Right ventricle myocardium inferior (tissue), 1 donor: ENCODE data around the gene CHCHD3. TPM values are rescaled to one million over a fixed set of nuclear protein-coding genes. Genes with fewer than 3 reads are reported as not detected.
"Not testable (repeated sequence)": the region's sequence is repeated elsewhere in the genome, so short reads cannot be mapped to it uniquely, and the experiment has no call there.

Experiments used
- ATAC-seq: fragments of 200-7000 bp; cut with Tn5 transposase; one replicate; pipeline ENCODE4 v1.9.1; 2020; ENCODE audit warnings: mild to moderate bottlenecking, moderate library complexity
- DNase-seq: peaks from one replicate; pipeline ENCODE4 v3.0.0; 2021; ENCODE audit errors: missing footprints
- intact Hi-C: fragments of 100-400 bp; cut with DNase I; formaldehyde crosslinking; loops from one replicate; pipeline ENCODE4 v1.11.0; 2022
- total RNA-seq: library from RNA; stranded (reverse); fragmentation: NEBNext Ultra II Directional; extraction: Animal tissue kit (Norgen Biotek cat#: 25700); gene quantifications from one replicate; pipeline ENCODE4 v1.2.1, GENCODE V29; 2021
- donor health status: DM: no; HTN: yes; CAD: no; lungs with severe emphysema.

Gene CHCHD3
- total RNA-seq, 1 donor from 2014 or later: 169 TPM

DNA sequence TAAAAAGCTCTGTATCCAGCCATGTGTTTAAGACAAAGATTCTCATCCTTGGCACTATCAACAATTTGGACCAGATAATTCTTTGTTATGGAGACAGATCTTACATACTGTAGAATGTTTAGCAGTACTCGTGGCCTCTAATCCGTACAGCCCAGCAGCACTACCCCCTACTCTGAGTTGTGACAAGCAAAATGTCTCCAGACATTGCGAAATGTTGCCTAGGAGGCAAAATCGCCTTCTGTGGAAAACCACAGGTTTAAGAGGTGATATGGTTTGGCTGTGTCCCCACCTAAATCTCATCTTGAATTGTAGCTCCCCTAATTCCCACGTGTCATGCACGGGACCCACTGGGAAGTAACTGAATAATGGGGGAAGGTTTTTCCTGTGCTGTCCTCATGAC is 186.7 kb downstream of the CHCHD3 start:
- intact Hi-C loops: no loop called here
- ATAC-seq (no peak), DNase-seq (no peak)

DNA sequence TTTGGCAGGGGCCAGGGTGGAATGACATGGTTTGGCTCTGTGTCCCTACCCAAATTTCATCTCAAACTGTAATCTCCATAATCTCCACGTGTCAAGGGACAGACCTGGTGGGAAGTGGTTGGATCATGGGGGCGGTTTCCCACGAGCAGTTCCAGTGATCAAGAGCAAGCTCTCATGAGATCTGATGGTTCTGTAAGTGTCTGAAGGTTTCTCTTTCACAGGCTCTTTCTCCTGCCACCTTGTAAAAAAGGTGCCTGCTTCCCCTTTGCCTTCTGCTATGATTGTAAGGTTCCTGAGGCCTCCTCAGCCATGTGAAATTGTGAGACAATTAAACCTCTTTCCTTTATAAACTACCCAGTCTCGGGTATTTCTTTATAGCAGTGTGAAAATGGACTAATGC is 188.3 kb downstream of the CHCHD3 start:
- DNase-seq (no peak), ATAC-seq (no peak)
- intact Hi-C loops: no loop called here

DNA sequence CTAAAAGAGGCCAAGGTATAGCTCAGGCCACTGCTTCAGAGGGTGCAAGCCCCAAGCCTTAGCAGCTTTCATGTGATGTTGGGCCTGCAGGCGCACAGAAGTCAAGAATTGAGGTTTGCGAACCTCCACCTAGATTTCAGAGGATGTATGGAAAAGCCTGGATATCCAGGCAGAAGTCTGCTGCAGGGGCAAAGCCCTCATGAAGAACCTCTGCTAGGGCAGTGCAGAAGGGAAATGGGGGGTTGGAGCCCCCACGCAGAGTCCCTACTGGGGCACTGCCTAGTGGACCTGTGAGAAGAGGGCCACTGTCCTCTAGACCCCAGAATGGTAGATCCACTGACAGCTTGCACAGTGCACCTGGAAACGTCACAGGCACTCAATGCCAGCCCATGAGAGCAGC is 189.1 kb downstream of the CHCHD3 start:
- DNase-seq, ATAC-seq, intact Hi-C loops: not testable (repeated sequence)

DNA sequence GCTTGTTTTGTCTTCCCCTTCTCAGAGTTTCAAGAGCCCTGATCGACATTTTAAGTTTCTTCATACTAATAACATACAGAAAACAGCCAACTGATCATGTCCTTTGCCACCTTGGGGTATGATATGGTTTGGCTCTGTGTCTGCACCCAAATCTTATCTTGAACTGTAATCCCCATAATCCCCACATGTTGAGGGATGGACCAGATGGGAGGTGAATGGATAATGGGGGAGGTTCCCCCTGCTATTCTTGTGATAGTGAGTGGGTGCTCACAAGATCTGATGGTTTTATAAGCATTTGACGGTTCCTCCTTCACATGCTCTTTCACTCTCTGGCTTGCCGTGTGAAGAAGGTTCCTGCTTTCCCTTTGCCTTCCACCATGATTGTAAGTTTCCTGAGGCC is 190.3 kb downstream of the CHCHD3 start:
- DNase-seq (no peak), ATAC-seq (no peak)
- intact Hi-C loops: no loop called here

DNA sequence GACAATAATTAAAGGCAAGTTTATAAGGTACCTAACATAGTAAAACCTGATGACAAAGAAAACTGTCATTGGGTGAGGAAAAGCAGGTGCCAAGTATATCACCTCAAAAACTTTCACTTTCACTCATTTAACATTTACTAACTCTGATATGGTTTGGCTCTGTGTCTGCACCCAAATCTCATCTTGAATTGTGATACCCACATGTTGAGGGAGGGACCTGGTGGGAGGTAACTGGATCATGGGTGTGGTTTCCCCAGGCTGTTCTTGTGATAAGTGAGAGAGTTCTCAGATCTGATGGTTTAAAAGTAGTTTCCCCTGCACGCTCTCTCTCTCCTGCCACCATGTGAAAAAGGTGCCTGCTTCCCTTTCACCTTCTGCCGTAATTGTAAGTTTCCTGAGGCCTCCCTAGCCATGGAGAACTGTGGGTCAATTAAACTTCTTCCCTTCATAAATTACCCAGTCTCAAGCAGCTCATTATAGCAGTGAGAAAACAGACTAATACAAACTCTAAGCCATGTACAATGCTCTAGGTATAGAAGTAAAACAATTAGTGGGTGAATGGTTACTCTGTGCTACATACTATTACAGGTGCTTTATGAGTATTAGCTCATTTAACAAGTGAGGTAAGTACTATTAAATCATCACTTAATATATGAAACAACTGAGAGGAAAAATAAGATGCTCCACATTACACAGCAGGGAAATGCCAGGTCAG is 199.0 kb downstream of the CHCHD3 start:
- intact Hi-C loops: no loop called here
- ATAC-seq (no peak), DNase-seq (no peak)

DNA sequence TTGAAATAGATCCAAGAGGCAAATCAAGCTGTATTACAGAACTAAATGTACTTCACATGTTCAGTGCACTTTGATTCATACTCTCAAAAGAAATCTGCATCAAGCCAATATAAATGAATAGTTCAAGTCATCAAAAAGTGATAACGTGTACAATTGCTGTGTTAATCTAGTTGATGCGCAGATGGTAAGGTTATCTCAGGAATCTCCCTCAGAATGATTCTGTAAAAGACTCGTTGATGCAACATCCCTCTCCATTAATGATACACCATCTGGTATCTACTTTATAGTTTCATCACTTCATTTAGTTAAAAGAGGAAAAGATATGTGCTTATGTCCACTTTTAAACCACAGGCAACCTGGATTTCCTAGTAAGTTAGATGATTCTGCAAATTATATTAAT is 200.6 kb downstream of the CHCHD3 start:
- DNase-seq (no peak), ATAC-seq (no peak)
- intact Hi-C loops: no loop called here

DNA sequence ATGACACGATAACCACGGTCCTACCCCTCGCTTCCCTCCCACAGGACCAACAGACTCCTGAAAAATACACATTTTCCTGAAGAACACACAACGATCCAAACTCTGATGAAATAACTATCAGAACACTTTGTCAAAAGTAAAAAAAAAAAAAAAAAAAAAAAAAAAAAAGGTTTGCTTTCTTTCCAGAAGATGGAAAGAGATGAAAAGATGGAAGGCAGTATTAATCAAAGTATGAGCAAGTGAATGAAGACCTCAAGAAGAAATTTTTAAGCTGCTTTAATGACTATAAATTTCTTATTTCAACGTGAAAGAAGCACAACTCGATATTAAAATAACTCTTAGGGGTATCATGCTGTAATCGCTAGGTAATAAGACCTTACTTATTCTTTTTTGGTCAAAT is 202.3 kb downstream of the CHCHD3 start:
- no peak for DNase-seq
- ATAC-seq: no peak
- intact Hi-C loops: no loop called here

DNA sequence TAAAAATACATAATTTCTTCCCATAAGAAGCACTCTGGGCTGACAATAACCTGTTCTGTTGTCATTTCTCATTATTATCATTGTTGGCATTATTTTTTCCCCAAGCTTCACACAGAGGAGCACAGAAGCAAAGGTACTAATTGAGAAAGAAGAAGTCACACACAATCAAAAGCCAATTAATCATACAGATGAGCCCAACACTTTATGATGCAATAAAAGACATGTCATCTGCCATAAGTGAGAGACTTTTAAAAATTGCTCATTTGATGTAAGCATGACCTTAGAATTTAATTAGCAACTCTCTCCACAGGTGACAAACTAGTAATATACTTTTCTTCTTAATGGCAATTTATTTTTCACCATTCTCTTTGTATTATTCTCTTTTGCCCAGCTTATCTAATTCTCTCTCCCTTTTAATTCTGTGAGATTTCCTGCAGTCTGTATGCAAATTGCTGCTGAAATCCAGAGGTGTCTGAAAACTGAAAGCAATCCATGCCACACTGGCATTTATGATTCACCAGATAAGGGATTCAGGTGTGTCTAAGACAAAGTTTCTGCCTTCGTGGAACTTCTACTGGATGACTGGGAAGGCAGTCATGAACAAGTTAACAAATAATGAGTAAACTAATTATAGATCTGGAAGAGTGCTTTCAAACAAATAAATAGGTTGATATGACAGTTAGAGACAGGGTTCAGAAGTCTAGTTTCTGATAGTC is 203.5 kb downstream of the CHCHD3 start:
- ATAC-seq (no peak), DNase-seq (no peak)
- intact Hi-C loops: no loop called here

DNA sequence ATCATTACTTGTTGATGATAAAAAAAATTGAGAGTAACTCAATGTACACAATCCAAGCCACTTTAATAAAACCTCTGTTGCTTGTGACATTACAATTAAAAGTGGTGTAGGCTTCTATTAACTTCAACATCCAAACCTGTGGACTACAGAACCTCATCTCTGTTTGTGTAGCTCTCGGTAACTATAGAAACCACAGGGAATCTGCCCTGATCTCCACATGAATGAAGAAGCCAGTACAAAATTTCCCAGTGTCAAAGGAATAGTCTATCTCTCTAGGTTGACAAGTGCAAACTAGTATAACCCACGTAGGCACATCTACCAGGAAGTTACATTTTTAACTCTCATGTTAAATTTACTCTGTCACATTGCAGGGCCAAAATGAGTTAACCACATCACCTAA is 204.3 kb downstream of the CHCHD3 start:
- DNase-seq: no peak
- ATAC-seq: no peak
- intact Hi-C loops: no loop called here

DNA sequence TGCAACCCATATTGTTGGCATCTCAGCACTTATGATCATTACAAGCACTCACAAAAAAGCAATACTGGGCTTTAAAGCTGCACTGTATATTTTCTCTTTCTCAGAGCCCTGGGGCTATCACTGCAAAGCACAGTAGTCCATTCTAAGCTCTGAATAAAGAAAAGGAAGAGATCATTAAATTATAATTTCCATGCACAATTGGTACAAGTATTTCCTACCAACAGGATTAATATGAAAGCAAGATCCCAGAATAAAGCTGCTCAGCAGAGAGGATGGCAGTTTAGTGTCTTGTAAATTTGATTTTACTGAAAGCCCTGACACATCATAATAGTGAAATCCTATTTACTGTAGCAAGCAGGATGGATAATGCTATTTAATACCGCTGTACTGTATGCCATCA is 205.3 kb downstream of the CHCHD3 start:
- DNase-seq: no peak

DNA sequence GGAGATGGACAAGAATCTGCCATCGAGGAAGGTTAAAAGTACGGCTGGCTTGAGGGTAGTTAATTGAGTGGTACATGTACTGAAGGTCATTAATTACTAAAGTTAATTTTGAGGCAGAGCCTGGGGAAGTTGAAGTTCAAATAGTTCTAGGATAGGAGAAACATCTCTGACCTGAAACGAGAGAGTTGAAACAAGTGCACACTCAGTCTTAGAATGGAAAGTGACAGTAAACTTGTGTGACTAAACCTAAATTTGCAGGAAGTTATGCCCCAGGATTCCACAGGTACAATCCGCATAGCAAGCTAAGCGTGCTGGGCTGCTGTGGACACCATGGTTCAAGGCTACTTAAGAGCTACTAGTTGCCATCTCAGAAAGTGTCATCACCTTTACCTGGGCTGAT is 209.9 kb downstream of the CHCHD3 start:
- intact Hi-C loops: no loop called here
- ATAC-seq: no peak
- DNase-seq: no peak

More for the DNA sequence above, 205.3 kb downstream of the CHCHD3 start:
- no peak for ATAC-seq
- intact Hi-C loops: no loop called here

DNA sequence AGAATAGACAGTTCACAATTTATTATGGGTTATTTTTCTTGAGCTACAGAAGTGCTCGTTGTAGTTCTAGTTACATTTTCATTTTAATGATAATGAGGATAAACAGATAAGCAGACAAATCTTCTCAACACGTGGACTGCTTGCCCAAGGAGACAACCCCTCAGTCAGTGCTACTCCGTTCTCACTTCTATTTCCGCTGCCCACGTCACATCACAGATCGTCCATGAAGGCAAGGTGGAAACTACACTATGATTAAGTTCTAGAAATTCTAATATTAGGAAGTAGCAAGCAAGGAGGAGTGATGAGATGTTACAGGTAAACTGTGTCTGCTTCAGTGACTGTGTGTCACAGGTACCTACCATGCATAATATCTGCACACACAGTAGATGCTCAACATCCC is 210.5 kb downstream of the CHCHD3 start:
- intact Hi-C loops: no loop called here
- no peak for DNase-seq
- no peak for ATAC-seq

DNA sequence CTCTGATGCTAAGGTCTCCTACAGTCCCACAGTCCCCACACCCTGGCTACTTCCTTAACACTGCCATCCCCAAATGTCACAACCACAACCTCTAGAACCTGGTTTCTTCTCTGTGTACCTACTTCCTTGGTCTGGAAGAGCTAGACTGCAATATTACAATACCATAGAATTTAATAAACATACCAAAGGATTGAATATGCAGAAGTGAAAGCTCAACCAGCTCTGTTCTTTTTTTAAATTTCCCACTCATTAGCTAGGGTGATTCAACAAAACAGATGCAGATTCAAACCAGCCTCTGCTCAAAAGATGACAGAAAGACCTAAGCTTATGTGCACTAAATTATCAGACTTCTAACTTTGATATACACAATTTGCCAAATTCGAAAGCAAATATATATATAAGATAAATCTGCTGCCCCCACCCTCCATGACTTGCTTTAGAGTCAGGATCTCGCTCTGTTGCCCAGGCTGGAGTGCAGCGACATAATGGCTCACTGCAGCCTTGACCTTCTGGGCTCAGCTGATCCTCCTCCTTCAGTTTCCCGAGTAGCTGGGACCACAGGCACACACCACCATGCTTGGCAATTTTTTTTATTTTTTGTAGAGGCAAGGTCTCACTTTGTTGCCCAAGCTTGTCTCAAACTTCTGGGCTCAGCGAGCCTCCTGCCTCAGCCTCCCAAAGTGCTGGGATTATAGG is 212.6 kb downstream of the CHCHD3 start:
- DNase-seq (no peak), ATAC-seq (no peak)
- intact Hi-C loops: no loop called here

DNA sequence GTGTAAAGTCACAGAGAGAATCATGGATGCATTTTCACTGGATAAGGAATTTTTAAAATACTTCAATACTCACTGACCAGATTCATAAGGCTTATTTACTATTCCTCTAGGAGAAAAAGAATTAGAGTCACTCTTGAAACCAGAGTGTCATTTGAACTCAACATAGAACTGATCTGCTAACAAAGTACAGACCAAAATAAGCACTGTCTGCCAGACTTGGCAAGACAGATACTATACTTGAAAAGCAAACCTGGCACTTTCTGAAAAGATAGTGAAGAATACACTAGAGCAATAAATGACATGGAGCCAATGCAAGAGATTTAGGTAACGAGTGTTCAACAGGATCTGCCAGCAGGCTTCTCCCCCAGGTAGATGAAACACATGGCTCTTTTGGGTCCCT is 215.3 kb downstream of the CHCHD3 start:
- ATAC-seq: peak; percentile 71
- intact Hi-C loops: no loop called here
- DNase-seq: no peak

DNA sequence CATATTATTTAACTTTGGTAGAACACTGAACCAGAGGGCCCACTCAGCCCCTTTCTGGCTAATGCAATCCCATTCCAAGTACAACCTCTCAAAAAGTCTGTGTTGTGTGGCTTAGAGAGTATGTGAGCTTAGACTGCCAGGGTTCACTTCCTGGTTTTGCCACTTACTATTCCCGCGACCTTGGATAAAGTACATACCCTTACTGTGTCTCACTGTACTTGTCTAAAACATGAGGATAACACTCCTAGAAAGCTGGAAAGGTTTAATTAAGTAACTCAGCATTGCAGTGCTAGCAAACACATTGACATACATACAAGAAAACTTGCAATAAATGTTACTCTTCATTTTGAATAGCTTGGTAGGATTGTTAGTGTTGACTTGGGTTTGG is 215.8 kb downstream of the CHCHD3 start:
- peak; percentile 59 for ATAC-seq
- intact Hi-C loops: no loop called here
- no peak for DNase-seq

DNA sequence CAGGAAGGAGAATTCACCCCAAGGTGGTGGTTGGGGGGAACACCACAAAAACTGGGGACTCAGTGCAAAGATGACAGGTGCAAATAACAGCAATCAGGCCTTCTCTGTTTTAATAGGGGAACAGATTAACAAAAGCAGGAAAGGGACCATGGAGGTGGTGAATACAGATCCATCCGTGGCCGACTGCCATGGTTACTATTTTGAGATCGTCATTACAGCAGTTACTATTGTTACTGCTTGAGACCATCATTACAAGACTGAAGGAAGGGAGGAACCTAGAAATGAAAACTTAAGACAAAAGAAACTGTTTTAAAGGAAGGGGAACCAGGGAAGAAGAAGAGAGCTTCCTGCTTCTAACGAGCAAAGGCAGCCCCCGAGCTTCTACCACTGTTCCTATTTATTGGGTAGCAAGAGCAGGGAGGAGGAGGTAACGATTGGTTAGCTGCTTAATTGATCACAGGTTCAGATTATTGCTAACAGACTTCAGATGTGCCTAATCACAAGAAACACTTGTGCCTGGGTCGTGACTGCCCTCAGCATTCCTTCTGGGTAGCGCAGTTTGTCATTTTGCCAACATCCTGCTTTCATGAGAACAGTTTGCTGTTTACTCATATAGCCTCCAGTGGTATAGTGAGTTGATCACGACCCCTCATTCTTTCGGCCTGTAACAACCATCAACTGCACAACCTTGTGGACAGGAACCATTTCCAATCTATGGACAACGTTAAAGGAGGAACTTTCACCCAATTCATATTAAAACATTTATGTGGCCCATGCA is 216.3 kb downstream of the CHCHD3 start:
- DNase-seq (no peak), ATAC-seq (peak; percentile 48)
- intact Hi-C loops: no loop called here

DNA sequence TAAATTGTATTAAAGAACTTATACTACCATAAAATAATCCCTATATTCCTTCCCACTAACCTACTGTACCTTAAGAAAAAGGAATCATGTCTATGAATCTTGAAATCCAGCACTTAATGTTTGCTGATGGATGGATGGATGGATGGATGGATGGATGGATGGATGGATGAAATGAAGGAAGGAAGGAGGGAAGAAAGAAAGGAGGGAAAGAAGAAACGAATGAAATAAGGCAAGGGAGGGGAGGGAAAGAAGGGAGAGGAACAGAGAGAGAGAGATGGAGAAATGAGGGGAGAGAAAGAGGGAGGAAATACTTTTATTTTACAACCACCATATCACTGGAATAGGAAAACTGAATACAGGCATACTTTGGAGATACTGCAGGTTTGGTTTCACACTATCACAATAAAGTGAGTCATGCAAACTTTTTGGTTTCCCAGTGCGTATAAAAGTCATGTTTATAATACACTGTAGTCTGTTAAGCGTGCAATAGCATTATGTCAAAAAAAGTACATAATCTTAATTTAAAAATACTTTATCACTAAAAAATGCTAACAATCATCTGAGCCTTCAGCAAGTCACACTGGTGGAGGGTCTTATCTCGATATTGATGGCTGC is 219.8 kb downstream of the CHCHD3 start:
- intact Hi-C loops: no loop called here
- DNase-seq (no peak), ATAC-seq (no peak)

DNA sequence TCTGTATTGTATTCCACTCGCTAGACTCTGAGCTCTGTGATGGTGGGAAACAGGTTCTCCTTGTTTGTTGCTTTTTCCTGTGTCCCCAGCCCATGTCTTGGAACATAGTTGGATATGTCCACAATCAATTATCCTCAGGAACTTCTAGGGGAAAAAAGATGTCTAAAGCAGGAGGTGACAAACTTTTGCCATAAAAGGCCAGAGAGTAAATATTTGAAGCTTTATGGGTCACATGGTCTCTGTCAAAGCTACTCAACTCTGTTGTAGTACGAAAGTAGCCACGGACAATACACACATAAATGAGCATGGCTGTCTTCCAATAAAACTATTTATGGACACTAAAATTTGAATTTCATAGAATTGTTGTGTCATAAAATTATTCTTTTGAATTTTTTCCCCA is 220.5 kb downstream of the CHCHD3 start:
- DNase-seq: no peak
- no peak for ATAC-seq
- intact Hi-C loops: no loop called here

DNA sequence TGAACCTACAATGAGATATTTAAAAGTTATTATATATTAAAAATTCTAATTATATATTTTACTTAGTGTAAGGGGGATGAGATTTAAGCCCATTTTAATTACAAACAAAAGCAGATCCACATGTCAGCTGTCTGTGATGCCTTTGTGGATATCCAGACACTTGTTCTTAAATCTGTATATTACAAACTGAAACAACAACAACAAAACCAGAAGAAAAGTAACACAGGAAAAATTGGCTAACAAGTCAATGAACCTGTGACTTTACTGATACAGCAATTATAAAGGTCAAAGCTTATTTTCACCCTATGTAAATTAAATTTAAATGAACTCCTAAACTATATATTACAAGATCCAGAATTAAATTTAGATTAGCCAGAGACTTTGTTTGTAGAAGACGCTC is 222.7 kb downstream of the CHCHD3 start:
- ATAC-seq (no peak), DNase-seq (no peak)
- intact Hi-C loops: no loop called here
